Measurements from ENCODE around the gene RESP18.
A peak's percentile ranks its signal among the peaks of the same experiment; 100 is the strongest.

RESP18 gene

GRCh38 chr2:219306047-219306446 lies 26.5 kb downstream of the RESP18 start:
- no peak for TF ChIP-seq CTCF (IDR thresholded peaks at IDR 0.05; ENCODE audit: unreplicated experiment in 3 of 3)
- peaks cover 99% of the 10 kb centered on the region for H3K27me3 Mint-ChIP-seq (ENCODE audit: low read depth)
- no peaks in the 10 kb centered on the region for H3K9me3 Mint-ChIP-seq
- no peaks in the 10 kb centered on the region for H3K36me3 Mint-ChIP-seq (ENCODE audit: low read depth)
- no peak overlapping the region for H3K4me3 Mint-ChIP-seq
- H3K4me1 Mint-ChIP-seq, result no peaks in the 10 kb centered on the region
- H3K27ac Mint-ChIP-seq, result no peak overlapping the region

- Mint-ChIP-seq H3K9me3 (no peaks in the 10 kb centered on the region), H3K36me3 (ENCODE audit: low read depth) (no peaks in the 10 kb centered on the region), H3K4me1 (no peaks in the 10 kb centered on the region), H3K4me3 (no peak overlapping the region), H3K27ac (no peak overlapping the region), H3K27me3 (ENCODE audit: low read depth) (peaks cover 100% of the 10 kb centered on the region)
- TF ChIP-seq CTCF (IDR thresholded peaks at IDR 0.05; ENCODE audit: unreplicated experiment in 3 of 3), result no peak
Observed at GRCh38 chr2:219304223-219304622, 28.3 kb downstream of the RESP18 start.

- no peaks in the 10 kb centered on the region for H3K4me1 Mint-ChIP-seq
- H3K27me3 Mint-ChIP-seq (ENCODE audit: low read depth), result peaks cover 95% of the 10 kb centered on the region
- H3K9me3 Mint-ChIP-seq, result no peaks in the 10 kb centered on the region
- no peak for TF ChIP-seq CTCF (IDR thresholded peaks at IDR 0.05; ENCODE audit: unreplicated experiment in 3 of 3)
- H3K36me3 Mint-ChIP-seq (ENCODE audit: low read depth), result no peaks in the 10 kb centered on the region
- H3K27ac Mint-ChIP-seq, result no peak overlapping the region
- H3K4me3 Mint-ChIP-seq, result no peak overlapping the region
Observed at GRCh38 chr2:219302412-219302968, 30.1 kb downstream of the RESP18 start.

GRCh38 chr2:219300022-219300421 lies 32.5 kb downstream of the RESP18 start:
- no peak overlapping the region for H3K27ac Mint-ChIP-seq
- H3K27me3 Mint-ChIP-seq (ENCODE audit: low read depth), result peaks cover 87% of the 10 kb centered on the region
- no peaks in the 10 kb centered on the region for H3K36me3 Mint-ChIP-seq (ENCODE audit: low read depth)
- H3K4me1 Mint-ChIP-seq, result peaks cover 9% of the 10 kb centered on the region
- no peak overlapping the region for H3K4me3 Mint-ChIP-seq
- no peak for TF ChIP-seq CTCF (IDR thresholded peaks at IDR 0.05; ENCODE audit: unreplicated experiment in 3 of 3)
- H3K9me3 Mint-ChIP-seq, result no peaks in the 10 kb centered on the region

- Mint-ChIP-seq H3K36me3 (ENCODE audit: low read depth) (no peaks in the 10 kb centered on the region), H3K9me3 (no peaks in the 10 kb centered on the region), H3K27me3 (ENCODE audit: low read depth) (peaks cover 80% of the 10 kb centered on the region), H3K27ac (no peak overlapping the region), H3K4me3 (no peak overlapping the region), H3K4me1 (peaks cover 10% of the 10 kb centered on the region)
- TF ChIP-seq CTCF (IDR thresholded peaks at IDR 0.05; ENCODE audit: unreplicated experiment in 3 of 3), result no peak
Observed at GRCh38 chr2:219299372-219299760, 33.2 kb downstream of the RESP18 start.

GRCh38 chr2:219298759-219299371 lies 33.7 kb downstream of the RESP18 start:
- peak; percentile 95 to 98 (median 96) for TF ChIP-seq CTCF (IDR thresholded peaks at IDR 0.05; ENCODE audit: unreplicated experiment in 3 of 3)
- Mint-ChIP-seq H3K27ac (no peak overlapping the region), H3K9me3 (no peaks in the 10 kb centered on the region), H3K4me1 (peaks cover 15% of the 10 kb centered on the region), H3K4me3 (no peak overlapping the region), H3K27me3 (ENCODE audit: low read depth) (peaks cover 75% of the 10 kb centered on the region), H3K36me3 (ENCODE audit: low read depth) (no peaks in the 10 kb centered on the region)

Data from nephron (organoid).